ENCODE measurements around the gene COL25A1.

Gene COL25A1

DNA sequence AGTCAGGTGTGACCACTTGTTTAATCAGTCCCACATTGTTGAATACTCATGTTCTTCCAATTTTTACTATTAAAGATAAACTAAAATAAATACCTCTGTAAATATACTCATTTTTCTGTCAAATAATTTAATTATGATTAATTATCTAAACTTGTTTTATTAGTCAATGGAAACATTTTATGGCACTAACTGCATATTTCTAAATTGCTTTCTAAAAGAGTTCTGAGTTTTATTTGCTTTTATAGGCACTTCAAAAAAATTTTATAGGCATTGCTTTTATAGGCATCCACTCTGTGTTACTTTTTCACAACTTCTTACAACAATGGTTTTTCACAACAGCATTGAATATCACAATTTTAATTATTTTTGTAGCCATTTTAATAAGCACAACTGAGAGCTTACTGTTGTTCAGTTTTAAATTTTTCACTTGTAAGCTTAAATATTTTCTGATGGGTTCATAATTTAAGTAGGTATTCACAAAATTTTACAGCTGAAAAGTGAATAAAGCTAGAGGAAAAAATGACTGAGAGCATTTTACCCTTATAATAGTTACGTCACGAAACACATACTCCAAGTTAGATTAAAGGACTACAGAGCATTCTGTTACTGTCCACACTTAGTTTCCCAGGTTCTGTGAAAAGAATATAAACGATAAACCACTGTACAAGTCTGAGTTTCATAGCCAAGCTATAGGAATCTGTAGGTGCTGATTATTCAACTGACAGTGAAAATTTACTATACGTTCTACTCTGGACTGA is 398.8 kb downstream of the COL25A1 start:
- no peaks in the 10 kb centered on the region for H3K36me3 Mint-ChIP-seq (ENCODE audit: low read depth)
- H3K27ac Mint-ChIP-seq = peak overlapping the region in 1 of 3 experiments; percentile 22
- H3K4me1 Mint-ChIP-seq = peaks cover 30% of the 10 kb centered on the region
- TF ChIP-seq, protein P1, sequence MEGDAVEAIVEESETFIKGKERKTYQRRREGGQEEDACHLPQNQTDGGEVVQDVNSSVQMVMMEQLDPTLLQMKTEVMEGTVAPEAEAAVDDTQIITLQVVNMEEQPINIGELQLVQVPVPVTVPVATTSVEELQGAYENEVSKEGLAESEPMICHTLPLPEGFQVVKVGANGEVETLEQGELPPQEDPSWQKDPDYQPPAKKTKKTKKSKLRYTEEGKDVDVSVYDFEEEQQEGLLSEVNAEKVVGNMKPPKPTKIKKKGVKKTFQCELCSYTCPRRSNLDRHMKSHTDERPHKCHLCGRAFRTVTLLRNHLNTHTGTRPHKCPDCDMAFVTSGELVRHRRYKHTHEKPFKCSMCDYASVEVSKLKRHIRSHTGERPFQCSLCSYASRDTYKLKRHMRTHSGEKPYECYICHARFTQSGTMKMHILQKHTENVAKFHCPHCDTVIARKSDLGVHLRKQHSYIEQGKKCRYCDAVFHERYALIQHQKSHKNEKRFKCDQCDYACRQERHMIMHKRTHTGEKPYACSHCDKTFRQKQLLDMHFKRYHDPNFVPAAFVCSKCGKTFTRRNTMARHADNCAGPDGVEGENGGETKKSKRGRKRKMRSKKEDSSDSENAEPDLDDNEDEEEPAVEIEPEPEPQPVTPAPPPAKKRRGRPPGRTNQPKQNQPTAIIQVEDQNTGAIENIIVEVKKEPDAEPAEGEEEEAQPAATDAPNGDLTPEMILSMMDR (IDR thresholded peaks at IDR 0.05; ENCODE audit: unreplicated experiment in 3 of 3) = no peak
- H3K4me3 Mint-ChIP-seq = no peak overlapping the region
- H3K9me3 Mint-ChIP-seq = no peaks in the 10 kb centered on the region
- no peaks in the 10 kb centered on the region for H3K27me3 Mint-ChIP-seq (ENCODE audit: low read depth)

DNA sequence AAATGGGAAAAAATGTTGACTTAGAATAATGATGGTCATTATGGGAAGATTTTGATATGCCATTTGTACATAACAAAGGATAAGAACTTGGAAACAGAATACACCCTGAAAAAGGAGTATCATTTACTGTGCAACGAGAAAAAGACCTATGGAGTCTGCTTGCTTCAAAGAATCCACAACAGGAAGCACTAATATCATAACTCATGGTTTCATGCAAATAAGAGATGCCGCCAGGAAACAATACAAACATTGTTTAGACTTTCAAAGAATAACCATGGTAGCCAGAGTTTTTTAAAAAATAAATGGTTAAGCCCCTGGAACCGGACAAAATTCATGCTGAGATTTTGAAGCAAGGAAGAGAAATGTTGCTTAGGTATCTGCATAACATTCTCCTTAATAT is 399.7 kb downstream of the COL25A1 start:
- H3K36me3 Mint-ChIP-seq (ENCODE audit: low read depth) = no peaks in the 10 kb centered on the region
- peaks cover 39% of the 10 kb centered on the region for H3K4me1 Mint-ChIP-seq
- no peaks in the 10 kb centered on the region for H3K27me3 Mint-ChIP-seq (ENCODE audit: low read depth)
- peak overlapping the region in 2 of 3 experiments; percentile 40 to 48 for H3K27ac Mint-ChIP-seq
- H3K4me3 Mint-ChIP-seq = no peak overlapping the region
- TF ChIP-seq, protein P1 (IDR thresholded peaks at IDR 0.05; ENCODE audit: unreplicated experiment in 3 of 3) = no peak
- no peaks in the 10 kb centered on the region for H3K9me3 Mint-ChIP-seq

DNA sequence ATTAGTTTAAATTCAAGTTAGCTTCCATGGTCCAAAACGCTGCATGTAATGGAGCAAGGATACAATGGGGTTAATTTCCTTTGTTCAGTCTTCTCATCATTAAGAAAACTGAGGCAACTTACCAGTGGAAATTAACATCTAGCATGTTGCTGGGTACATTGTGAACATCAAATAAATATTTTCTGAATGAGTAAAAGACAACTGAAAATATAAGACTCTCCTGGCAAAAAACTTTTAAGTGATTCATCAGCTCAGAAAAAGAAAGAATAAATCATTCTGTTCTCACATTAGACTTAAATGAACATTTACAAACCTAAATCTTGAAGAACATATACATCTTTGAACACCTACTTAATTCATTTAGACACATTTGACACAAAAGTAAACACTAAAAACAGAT is 401.2 kb downstream of the COL25A1 start:
- Mint-ChIP-seq H3K27me3 (ENCODE audit: low read depth) (no peaks in the 10 kb centered on the region), H3K4me3 (no peak overlapping the region), H3K9me3 (no peaks in the 10 kb centered on the region), H3K36me3 (ENCODE audit: low read depth) (peaks cover 4% of the 10 kb centered on the region), H3K4me1 (peaks cover 47% of the 10 kb centered on the region), H3K27ac (peak overlapping the region in 1 of 3 experiments; percentile 24)
- TF ChIP-seq, protein P1 (IDR thresholded peaks at IDR 0.05; ENCODE audit: unreplicated experiment in 3 of 3) = no peak

DNA sequence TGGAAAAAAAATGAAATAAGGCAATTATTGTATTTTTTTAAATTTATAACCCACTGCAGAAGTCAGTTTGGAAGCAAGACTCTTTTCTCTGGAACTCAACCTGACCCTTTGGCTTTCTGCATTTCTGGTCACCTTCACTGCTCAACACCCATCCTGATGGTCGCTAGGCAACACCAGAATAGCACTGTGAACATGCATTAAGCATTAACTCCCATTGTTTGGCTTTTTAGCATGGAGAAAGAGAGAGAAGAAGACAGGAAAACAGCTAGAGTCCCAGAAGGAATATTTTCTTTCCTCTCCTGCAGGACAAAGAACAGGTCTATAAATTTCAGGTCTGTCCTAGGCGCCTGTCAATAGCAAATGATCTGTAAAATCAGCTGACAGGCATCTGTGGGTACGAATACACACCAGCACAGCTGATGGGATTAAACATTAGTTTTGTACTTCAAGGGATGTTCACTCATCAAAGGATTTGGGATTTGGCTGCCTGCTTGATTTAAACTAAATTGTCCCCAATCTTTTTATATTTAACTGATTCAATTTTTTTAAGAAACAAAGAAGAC is 402.4 kb downstream of the COL25A1 start:
- H3K27me3 Mint-ChIP-seq (ENCODE audit: low read depth) = no peaks in the 10 kb centered on the region

DNA sequence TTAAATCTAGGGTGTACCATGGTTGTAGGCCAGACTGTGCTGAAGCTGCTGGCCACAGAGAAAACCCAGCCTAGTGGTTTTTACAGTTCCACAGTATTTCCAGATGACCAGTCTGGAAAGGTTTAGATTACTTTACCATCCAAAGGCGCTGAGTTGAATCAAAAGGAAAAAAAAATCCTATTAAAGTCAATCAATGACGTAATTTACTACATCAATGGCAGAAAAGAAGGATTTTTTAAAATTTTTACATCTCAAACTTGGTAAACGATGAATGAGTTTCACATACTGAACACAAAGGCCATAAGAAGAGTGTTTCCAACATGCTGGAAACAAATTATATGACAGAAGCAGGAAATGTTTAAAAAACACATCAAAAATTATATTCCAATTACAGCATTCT is 409.0 kb downstream of the COL25A1 start:
- TF ChIP-seq, protein P1 (IDR thresholded peaks at IDR 0.05; ENCODE audit: unreplicated experiment in 3 of 3) = no peak
- H3K4me3 Mint-ChIP-seq = no peak overlapping the region
- H3K9me3 Mint-ChIP-seq = no peaks in the 10 kb centered on the region

More for the DNA sequence above, 402.4 kb downstream of the COL25A1 start:
- no peaks in the 10 kb centered on the region for H3K9me3 Mint-ChIP-seq
- peaks cover 4% of the 10 kb centered on the region for H3K36me3 Mint-ChIP-seq (ENCODE audit: low read depth)
- H3K4me1 Mint-ChIP-seq = peaks cover 47% of the 10 kb centered on the region
- H3K4me3 Mint-ChIP-seq = no peak overlapping the region
- TF ChIP-seq, protein P1 (IDR thresholded peaks at IDR 0.05; ENCODE audit: unreplicated experiment in 3 of 3) = no peak
- H3K27ac Mint-ChIP-seq = peak overlapping the region; percentile 62 to 84 (median 80)

More for the DNA sequence above, 409.0 kb downstream of the COL25A1 start:
- H3K27ac Mint-ChIP-seq = no peak overlapping the region
- peaks cover 51% of the 10 kb centered on the region for H3K4me1 Mint-ChIP-seq
- no peaks in the 10 kb centered on the region for H3K27me3 Mint-ChIP-seq (ENCODE audit: low read depth)
- H3K36me3 Mint-ChIP-seq (ENCODE audit: low read depth) = peaks cover 11% of the 10 kb centered on the region
